ENCODE results near the gene GRK2. TPM values are rescaled to one million over a fixed set of nuclear protein-coding genes. Genes with fewer than 3 reads are reported as not detected.

The GRK2 gene
- total and polyA plus RNA-seq, 3 donors from 2014 or later: 45.6 to 87.6 (median 64.3) TPM

- Histone ChIP-seq H3K36me3 (ENCODE audit: low read depth, missing control alignments) (no peaks in the 10 kb centered on the region), H3K27me3 (no peaks in the 10 kb centered on the region), H3K27ac (no peak overlapping the region), H3K4me1 (no peaks in the 10 kb centered on the region), H3K9me3 (no peaks in the 10 kb centered on the region), H3K4me3 (no peak overlapping the region)
- TF ChIP-seq CTCF (IDR thresholded peaks at IDR 0.05) (no peak), POLR2A (IDR thresholded peaks at IDR 0.05) (no peak)
- no peak for DNase-seq
- 78 to 81% methylated on average over 2 of the region's 2 CpGs for WGBS, 2 donors
- intact Hi-C loops (cut with DNase I; ENCODE audit: low total_unique reads): no loop called here
These were observed 54.4 kb downstream of the GRK2 start for GRCh38 chr11:67320691-67321090.

GRCh38 chr11:67321313-67321871 is 55.1 kb downstream of the GRK2 start:
- H3K27me3 ChIP-seq: no peaks in the 10 kb centered on the region
- 86 to 96% methylated on average over 6 of the region's 6 CpGs for WGBS, 2 donors
- H3K36me3 ChIP-seq (ENCODE audit: low read depth, missing control alignments): no peaks in the 10 kb centered on the region
- no peak for TF ChIP-seq CTCF (IDR thresholded peaks at IDR 0.05)
- TF ChIP-seq POLR2A (IDR thresholded peaks at IDR 0.05): no peak
- H3K27ac ChIP-seq: no peak overlapping the region
- intact Hi-C loops (cut with DNase I; ENCODE audit: low total_unique reads): no loop called here
- H3K4me3 ChIP-seq: no peak overlapping the region
- H3K9me3 ChIP-seq: no peaks in the 10 kb centered on the region
- no peaks in the 10 kb centered on the region for H3K4me1 ChIP-seq
- no peak for DNase-seq

GRCh38 chr11:67322049-67322448 is 55.8 kb downstream of the GRK2 start:
- Histone ChIP-seq H3K4me1 (no peaks in the 10 kb centered on the region), H3K27ac (no peak overlapping the region), H3K4me3 (no peak overlapping the region), H3K27me3 (no peaks in the 10 kb centered on the region), H3K36me3 (ENCODE audit: low read depth, missing control alignments) (no peaks in the 10 kb centered on the region), H3K9me3 (no peaks in the 10 kb centered on the region)
- intact Hi-C loops (cut with DNase I; ENCODE audit: low total_unique reads): no loop called here
- WGBS, 2 donors: 93 to 98% methylated on average over 3 of the region's 3 CpGs
- TF ChIP-seq POLR2A (IDR thresholded peaks at IDR 0.05): no peak
- TF ChIP-seq CTCF (IDR thresholded peaks at IDR 0.05): no peak
- no peak for DNase-seq

- no peak for DNase-seq
- no peaks in the 10 kb centered on the region for H3K27me3 ChIP-seq
- intact Hi-C loops (cut with DNase I; ENCODE audit: low total_unique reads): no loop called here
- WGBS, 2 donors: 76 to 88% methylated on average over 7 of the region's 7 CpGs
- TF ChIP-seq CTCF (IDR thresholded peaks at IDR 0.05) (no peak), POLR2A (IDR thresholded peaks at IDR 0.05) (no peak)
- no peaks in the 10 kb centered on the region for H3K4me1 ChIP-seq
- H3K27ac ChIP-seq: no peak overlapping the region
- no peak overlapping the region for H3K4me3 ChIP-seq
- no peaks in the 10 kb centered on the region for H3K9me3 ChIP-seq
- no peaks in the 10 kb centered on the region for H3K36me3 ChIP-seq (ENCODE audit: low read depth, missing control alignments)
These were observed 57.3 kb downstream of the GRK2 start for GRCh38 chr11:67323526-67323925.

- TF ChIP-seq CTCF (IDR thresholded peaks at IDR 0.05) (no peak), POLR2A (IDR thresholded peaks at IDR 0.05) (no peak)
- H3K4me1 ChIP-seq: no peaks in the 10 kb centered on the region
- H3K27me3 ChIP-seq: no peaks in the 10 kb centered on the region
- H3K36me3 ChIP-seq (ENCODE audit: low read depth, missing control alignments): no peaks in the 10 kb centered on the region
- intact Hi-C loops (cut with DNase I; ENCODE audit: low total_unique reads): no loop called here
- H3K9me3 ChIP-seq: no peaks in the 10 kb centered on the region
- WGBS, 2 donors: 85 to 86% methylated on average over 6 of the region's 6 CpGs
- no peak overlapping the region for H3K27ac ChIP-seq
- H3K4me3 ChIP-seq: no peak overlapping the region
- no peak for DNase-seq
These were observed 65.9 kb downstream of the GRK2 start for GRCh38 chr11:67332081-67332691.

All from testis (tissue), 3 donors.